HG03565 (cell line): ENCODE measurements around the gene SPSB2.
"Not testable (repeated sequence)": the region's sequence is repeated elsewhere in the genome, so short reads cannot be mapped to it uniquely, and the experiment has no call there.

ENCODE experiments used
- ATAC-seq: cut with Tn5 transposase; IDR thresholded peaks from one replicate; pipeline ENCODE4 v1.9.1; 2021; ENCODE audit warnings: mild to moderate bottlenecking, moderate library complexity; ENCODE audit not compliant: unreplicated experiment

SPSB2 gene, protein sequence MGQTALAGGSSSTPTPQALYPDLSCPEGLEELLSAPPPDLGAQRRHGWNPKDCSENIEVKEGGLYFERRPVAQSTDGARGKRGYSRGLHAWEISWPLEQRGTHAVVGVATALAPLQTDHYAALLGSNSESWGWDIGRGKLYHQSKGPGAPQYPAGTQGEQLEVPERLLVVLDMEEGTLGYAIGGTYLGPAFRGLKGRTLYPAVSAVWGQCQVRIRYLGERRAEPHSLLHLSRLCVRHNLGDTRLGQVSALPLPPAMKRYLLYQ

DNA sequence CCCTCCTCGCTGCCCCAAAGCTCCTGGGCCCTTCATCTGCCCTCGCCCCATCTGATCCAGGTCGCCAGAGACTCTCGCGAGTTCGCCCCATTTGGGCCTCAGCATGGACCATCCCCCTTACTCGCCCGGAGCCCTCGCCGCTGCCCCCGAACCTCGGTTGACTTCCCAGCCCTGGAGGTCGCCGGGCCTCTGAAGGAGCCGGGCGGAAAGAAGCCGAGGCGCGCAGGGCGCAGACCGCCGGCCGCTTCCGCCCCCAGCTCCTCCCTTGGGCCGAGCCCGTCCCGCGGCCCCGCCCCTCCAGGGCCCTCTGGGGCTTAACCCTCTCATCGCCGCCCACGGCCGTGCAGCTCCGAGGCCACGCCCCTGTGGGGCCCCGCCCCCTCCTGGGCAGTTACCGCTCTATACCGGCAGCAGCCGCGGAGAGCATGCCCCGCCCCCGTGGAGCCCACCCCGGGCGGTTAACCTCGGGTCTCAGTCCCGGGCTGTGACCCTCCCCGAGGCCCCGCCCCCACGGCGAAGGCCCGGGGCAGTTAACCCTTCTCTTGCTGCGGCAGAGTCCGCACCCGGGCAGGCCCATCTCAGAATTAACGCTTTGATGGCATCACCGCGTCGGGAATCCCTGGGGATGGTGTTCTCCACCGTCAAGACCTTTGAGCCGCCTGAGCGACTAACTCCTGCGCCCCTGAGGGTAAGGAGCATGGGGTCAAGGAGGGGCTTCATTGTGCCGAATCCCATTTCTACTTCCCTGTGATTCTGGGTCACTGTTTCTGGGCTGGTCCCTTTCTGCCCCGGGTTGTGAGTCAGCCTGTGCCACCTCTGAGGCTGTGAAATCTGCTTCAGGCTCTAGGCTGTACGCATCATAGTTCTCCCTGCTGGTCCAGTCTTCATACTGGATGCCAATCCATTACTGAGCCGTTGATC lies at the start of gene SPSB2:
TSS of gene SPSB2 (minus strand) at position 210 of the 921 bp plus-strand sequence. CDS start 402 bp downstream, outside the sequence.
- ATAC-seq: peak; percentile 66

DNA sequence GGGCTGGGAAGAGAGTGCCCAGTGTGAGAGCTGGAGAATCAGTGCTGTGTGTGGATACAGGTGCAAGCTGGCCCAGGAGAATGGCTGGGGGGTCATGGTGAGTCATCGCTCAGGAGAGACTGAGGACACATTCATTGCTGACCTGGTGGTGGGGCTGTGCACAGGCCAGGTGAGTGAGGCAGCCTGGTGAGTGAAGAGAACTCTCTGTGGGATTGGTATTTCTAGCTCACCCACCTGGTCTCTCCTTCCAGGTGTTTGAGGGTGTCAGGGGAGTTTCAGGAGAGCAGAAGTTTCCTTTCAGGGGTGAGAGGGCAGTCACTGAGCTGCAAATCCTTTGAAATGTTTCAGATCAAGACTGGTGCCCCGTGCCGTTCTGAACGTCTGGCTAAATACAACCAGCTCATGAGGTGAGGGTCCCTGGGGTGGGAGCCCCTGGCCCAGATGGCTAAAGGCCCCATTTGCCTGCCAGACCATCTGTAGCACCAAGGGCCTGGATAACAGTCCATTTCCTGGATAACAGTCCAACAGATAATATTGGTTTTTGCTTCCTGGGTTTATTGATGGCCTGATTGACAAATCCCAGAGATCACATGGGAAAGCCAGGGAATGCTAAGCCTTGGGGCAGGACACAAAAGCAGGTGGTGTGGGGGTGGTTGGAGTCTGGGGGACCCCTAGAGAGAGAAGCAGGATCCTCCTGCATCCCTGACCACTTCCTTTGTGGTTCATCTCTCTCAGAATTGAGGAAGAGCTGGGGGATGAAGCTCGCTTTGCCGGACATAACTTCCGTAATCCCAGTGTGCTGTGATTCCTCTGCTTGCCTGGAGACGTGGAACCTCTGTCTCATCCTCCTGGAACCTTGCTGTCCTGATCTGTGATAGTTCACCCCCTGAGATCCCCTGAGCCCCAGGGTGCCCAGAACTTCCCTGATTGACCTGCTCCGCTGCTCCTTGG lies 49.2 kb upstream of the SPSB2 start:
- ATAC-seq: no peak

DNA sequence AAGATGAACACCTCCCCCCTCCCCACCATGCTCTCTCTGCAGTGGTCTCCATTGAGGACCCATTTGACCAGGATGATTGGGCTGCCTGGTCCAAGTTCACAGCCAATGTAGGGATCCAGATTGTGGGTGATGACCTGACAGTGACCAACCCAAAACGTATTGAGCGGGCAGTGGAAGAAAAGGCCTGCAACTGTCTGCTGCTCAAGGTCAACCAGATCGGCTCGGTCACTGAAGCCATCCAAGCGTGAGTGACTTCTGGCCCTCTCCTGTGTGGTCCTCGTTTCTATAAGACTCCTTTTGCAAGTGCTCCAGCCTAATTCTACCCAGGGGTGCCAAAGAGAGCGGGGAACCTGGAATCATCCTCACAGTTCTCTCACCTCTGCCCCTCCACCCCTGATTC lies 48.4 kb upstream of the SPSB2 start:
- ATAC-seq: no peak

DNA sequence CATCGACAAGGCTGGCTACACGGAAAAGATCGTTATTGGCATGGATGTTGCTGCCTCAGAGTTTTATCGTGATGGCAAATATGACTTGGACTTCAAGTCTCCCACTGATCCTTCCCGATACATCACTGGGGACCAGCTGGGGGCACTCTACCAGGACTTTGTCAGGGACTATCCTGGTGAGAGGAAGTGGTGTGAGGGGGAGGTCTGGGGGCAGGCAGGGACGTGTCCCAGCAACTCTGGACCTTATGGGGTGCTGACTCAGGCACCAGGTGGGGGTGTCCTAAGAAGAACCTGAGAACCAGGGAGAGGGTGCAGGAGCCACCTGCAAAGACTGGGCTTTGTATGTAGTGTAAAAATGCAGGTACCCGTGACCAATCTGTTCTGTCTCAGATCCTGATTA lies 46.5 kb upstream of the SPSB2 start:
- ATAC-seq: no peak

DNA sequence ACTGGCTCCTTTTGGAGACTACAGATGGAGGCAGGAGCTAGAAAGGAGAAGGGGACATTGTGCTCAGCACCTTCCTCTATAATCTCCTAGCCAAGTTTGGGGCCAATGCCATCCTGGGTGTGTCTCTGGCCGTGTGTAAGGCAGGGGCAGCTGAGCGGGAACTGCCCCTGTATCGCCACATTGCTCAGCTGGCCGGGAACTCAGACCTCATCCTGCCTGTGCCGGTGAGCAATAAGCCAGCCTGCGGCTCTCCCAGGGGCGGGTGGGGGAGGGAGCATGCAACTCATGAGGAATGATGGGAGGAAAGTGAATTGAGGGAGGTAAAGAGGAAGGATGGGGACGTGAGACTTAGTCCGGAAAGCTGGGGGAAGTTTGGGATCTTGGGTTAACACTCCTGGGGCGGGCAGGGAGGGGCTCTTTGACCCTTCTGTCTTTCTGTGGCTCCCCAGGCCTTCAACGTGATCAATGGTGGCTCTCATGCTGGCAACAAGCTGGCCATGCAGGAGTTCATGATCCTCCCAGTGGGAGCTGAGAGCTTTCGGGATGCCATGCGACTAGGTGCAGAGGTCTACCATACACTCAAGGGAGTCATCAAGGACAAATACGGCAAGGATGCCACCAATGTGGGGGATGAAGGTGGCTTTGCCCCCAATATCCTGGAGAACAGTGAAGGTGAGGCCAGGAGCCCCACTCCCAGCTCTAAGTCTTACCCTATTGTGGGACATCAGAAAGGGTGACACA lies 44.6 kb upstream of the SPSB2 start:
- ATAC-seq: no peak

DNA sequence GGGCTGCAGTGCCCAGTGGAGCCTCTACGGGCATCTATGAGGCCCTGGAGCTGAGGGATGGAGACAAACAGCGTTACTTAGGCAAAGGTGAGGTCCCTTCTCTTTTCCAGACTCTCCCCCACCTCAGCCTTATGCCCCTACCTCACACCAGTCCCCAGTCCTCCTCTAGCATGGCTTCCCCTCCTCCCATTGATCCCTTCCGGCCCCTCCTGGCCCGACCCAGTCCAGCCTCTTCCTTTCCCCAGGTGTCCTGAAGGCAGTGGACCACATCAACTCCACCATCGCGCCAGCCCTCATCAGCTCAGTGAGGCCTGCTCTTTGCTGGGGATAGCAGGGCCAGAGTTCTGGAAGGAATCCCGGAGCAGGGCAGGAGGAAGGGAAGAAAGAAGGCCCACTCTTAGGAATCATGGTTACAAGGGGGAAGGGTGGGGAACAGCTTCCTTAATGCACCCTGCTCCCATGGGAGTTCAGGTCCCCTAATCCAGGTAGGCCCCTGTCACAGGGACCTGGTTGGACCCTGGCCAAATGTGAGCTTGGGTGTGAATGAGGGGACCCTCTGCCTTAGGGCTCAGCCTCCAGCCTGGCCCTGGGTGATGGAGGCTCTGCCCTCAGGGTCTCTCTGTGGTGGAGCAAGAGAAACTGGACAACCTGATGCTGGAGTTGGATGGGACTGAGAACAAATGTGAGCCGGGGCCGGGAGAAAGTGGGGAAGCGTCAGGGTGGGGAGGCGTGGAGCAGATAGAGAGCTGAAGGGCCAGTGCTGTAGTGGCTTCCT lies 43.5 kb upstream of the SPSB2 start:
- no peak for ATAC-seq

DNA sequence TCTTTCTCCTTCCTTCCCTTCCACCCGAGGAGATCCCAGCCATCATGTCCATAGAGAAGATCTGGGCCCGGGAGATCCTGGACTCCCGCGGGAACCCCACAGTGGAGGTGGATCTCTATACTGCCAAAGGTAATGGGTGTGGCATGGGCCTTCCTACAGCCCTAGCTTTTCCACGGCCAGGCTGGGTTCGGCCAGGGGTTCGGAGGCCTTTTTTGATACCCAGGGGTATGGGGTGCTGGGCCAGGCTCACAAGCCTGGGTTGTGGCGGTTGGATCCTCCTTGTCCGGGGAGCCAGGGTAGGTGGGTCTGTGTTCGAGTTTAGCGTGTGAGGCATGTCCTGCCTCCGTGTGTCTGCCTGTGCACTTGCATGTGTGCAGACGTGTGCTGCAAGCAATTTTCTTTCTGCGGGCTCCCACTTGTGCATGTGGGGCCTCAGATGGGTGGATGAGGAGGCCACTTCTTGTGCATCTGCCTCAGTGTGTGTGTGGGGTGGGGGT lies 42.7 kb upstream of the SPSB2 start:
- ATAC-seq: no peak

DNA sequence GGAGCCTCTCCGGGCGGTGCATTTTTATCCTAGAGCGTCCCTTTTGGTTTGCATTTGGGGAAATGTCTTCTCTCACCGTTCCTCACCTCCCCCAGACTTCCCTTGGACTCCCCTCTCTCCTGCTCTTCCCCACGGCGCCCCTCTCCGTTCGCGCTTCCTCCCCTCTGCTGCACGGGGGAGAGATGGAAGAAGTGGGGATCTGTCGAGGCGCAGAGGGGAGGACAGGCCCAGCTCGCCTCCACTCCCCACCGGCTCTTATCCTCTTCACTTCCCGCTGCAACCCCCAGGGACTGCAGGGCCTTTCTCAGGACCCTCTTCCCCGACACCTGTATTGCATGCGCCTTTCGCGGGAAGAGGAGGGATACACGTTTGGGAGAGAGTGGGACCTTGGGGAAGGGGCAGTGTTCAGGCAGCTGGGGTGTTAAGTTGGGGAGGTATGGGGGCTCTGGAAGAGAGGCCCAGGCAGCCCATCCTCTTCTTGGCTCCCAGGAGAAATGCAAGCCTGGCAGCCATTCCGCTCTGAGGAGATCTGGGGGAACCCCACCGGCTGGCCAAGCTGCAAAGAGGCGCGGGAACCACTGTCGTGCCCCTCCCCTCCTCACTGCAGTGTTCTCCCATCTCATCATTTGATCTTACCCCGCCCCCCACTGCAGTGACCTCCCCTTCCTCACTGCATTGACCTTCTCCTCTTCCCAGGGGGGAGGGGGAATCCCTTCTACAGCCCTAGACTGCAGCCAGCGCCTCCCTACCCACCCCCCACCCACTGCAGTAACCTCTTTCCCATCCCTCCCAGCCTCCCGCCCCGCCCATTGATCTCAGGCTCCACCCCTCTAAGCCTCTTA lies 42.1 kb upstream of the SPSB2 start:
- no peak for ATAC-seq

DNA sequence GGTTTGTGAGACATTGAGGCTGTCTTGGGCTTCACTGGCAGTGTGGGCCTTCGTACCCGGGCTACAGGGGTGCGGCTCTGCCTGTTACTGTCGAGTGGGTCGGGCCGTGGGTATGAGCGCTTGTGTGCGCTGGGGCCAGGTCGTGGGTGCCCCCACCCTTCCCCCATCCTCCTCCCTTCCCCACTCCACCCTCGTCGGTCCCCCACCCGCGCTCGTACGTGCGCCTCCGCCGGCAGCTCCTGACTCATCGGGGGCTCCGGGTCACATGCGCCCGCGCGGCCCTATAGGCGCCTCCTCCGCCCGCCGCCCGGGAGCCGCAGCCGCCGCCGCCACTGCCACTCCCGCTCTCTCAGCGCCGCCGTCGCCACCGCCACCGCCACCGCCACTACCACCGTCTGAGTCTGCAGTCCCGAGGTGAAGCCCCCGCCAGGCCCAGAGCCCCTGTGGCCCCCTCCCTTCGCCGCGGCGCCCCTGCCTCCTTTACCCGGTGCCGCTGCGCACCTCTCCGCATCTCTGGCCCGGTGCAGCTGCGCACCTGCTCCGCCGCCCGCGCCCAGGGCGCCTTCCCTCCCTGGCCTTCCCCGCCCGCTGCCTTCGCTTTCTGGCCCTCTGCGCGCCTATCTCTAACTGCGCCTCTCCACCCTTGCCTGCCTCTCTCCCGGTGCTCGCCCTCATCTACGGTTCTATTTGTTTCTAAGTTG lies 41.3 kb upstream of the SPSB2 start, which contains the start of gene ENO2:
TSS of gene ENO2 (plus strand) at position 335 of the 701 bp plus-strand sequence. CDS start 1,253 bp downstream, outside the sequence.
- ATAC-seq: no peak

DNA sequence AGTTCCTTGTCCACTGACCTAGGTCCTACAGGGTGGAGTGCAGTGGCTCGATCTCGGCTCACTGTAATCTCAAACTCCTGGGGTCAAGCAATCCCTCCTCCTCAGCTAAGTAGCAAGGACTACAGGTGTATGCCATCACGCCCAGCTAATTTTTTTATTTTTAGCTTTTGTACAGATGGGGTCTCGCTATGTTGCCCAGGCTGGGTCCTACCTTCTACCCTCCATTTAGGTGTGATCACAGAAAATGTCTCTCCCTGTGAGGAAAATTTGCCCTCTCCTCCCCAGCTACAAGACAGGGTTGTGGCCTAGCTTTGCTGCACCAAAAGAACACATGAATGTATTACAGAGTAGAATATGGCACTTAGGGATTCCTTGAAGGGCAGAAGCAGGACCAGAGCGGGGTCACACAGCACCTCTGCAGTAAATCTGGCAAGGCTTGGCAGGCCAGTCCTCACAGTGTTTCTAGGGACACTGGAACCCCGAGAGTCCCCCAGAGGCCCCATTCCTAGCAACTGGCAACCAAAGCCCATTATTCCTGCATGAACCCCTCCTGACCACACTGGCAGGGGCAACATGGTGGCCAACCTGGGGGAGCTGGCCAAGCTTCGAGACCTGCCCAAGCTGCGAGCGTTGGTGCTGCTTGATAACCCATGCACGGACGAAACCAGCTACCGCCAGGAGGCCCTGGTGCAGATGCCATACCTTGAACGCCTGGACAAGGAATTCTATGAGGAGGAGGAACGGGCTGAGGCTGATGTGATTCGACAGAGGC lies 39.2 kb upstream of the SPSB2 start:
- ATAC-seq: no peak

DNA sequence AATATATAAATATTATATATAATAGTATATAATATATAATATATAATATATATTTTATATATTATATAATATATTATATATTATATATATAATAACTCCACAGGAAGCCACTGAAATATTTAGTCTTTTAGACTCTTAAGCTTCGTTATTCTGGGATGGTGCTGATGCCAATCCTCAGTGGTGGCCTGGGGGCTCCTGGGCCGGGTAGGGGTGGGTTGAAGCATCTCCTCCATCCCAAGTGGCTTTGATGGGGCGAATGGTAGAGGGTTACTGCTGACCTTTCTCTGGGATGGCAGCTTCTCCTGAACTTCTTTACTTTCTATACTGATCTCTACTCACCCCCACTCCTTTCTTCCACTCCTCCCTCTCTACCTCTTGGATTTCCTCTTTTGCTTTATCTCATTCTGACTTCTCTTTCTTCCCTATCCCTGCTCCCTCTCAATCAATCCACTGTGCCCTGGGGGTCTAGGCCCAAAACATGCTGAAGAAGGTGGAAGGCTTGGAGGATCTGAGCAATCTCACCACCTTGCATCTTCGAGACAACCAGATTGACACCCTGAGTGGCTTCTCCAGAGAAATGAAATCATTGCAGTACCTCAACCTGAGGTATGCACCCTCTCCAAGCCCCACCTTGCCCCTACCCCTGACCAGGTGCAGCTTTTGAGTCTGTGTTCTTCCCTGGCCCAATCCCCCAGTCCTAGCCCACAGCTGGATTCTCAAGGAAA lies 36.5 kb upstream of the SPSB2 start:
- no peak for ATAC-seq

DNA sequence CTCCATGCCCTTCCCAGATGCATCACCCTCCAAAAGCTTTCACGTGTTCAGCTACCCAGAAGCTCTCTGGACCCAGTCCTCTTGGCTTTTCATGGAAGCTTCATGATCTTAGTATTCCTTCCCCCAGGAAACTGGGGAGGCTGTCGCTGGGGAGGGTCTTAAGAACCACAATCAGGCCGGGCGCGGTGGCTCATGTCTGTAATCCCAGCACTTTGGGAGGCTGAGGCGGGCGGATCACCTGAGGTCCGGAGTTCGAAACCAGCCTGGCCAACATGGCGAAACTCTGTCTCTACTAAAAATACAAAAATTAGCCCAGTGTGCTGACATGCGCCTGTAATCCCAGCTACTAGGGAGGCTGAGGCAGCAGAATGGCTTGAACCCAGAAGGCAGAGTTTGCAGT lies 35.0 kb upstream of the SPSB2 start:
- not testable (repeated sequence) for ATAC-seq

DNA sequence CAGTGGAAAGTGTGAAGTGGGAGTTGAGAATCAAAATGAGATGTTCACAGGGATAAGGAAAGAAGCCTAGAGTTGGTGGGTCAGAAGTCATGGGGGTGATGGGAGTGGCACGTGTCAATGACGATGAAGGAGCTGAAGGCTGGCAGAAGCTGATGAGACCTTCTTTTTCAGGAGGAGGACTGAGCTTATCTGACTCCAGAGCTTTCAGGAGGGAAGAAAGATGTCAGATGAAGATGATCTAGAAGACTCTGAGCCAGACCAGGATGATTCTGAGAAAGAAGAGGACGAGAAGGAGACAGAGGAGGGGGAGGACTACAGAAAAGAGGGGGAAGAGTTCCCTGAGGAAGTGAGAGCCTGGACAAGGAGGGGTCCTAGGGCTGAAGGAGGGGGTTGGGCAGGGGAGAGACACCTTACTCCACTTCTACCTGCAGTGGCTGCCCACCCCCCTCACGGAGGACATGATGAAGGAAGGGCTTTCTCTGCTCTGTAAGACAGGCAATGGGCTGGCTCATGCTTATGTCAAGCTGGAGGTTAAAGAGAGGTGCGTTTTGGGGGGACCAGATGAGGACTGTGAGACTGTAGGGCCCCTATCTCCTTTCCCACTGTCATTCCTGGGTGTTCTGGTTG lies 32.4 kb upstream of the SPSB2 start:
- no peak for ATAC-seq

DNA sequence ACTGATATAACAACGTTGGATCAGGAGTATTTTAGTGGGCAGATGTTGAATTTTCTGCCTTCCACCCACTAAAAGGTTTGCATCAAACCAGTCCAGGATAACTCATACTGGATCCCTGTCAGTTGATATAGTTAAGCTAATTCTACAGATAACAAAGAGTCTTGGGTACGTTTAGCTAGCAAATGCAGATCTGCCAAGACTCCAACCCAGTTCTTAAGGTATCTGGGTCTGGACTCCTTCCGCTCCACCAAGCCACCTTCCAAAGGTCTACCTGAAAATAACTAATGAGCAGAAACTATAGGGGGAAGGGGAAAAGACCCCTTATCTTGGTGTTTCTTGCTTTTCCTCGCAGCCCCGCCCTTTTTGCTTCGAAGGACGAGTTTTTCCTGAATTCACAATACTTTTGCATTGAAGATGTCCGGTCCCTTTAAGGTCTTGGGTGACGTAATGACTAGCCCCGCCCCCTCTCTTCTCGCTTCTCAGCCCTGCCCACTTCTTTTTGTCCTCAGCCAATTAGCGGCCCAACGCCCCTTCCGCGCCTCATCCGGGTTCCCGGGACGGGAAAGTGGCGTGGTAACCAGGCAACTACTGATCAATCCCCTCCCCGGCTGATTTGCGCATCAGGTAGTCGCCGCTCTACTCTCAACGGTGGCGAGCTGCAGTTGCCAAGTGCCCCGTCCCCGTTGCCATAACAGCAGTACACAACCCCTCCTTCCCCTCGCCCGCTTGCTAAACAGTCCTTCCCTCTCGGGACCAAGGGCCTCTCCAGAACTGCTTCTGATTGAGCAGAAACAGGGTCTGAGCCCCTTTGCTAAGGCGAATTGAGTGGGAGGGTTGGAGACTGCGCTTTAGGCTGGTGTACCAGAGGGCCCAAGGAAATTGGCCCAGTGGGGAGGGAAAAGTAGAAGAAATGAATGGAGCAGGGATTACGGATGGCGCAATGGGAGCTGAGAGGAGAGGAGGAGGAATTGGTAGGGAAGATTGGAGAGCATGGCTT lies 31.5 kb upstream of the SPSB2 start, which contains the start of gene LRRC23:
TSS of gene LRRC23 (plus strand) at position 543 of the 997 bp plus-strand sequence. CDS start 812 bp downstream, outside the sequence.
- peak; percentile 86 for ATAC-seq
